HG03196 (cell line): ENCODE results near the gene PPP3CB.

Source experiments
- ATAC-seq: cut with Tn5 transposase; IDR thresholded peaks from one replicate; pipeline ENCODE4 v1.9.1; 2021; ENCODE audit not compliant: unreplicated experiment

PPP3CB gene

GRCh38 chr10:73495884-73496674, at the start of gene PPP3CB:
Gene PPP3CB (minus strand): TSS chr10:73496024. CDS start chr10:73495889, 135 bp downstream.
- peak; percentile 59 for ATAC-seq

GRCh38 chr10:73545357-73545756, 49.5 kb upstream of the PPP3CB start:
- no peak for ATAC-seq

- ATAC-seq = no peak
These were observed 41.9 kb upstream of the PPP3CB start for GRCh38 chr10:73537709-73538108.

GRCh38 chr10:73537288-73537687, 41.5 kb upstream of the PPP3CB start:
- no peak for ATAC-seq

- no peak for ATAC-seq
These were observed 39.0 kb upstream of the PPP3CB start for GRCh38 chr10:73534857-73535256.

GRCh38 chr10:73529089-73529832, 33.4 kb upstream of the PPP3CB start:
- ATAC-seq = peak; percentile 63

- no peak for ATAC-seq
These were observed 26.4 kb upstream of the PPP3CB start for GRCh38 chr10:73522263-73522662.

- ATAC-seq = no peak
These were observed 23.5 kb upstream of the PPP3CB start for GRCh38 chr10:73519336-73519735.

GRCh38 chr10:73517166-73517888, 21.5 kb upstream of the PPP3CB start:
- ATAC-seq = no peak

GRCh38 chr10:73512207-73512743, 16.5 kb upstream of the PPP3CB start:
- ATAC-seq = no peak

GRCh38 chr10:73509695-73510094, 13.9 kb upstream of the PPP3CB start:
- no peak for ATAC-seq

- ATAC-seq = no peak
These were observed 10.7 kb upstream of the PPP3CB start for GRCh38 chr10:73506491-73506890.

- no peak for ATAC-seq
These were observed 10.2 kb upstream of the PPP3CB start for GRCh38 chr10:73506074-73506473.

- ATAC-seq = no peak
These were observed 7.2 kb upstream of the PPP3CB start for GRCh38 chr10:73503037-73503436.

- ATAC-seq = no peak
These were observed 5.8 kb upstream of the PPP3CB start for GRCh38 chr10:73501651-73502050.

GRCh38 chr10:73497623-73498022, 1.8 kb upstream of the PPP3CB start:
- no peak for ATAC-seq

- peak; percentile 90 for ATAC-seq
These were observed 469 bp downstream of the PPP3CB start for GRCh38 chr10:73495226-73495883.

GRCh38 chr10:73494877-73495225, 973 bp downstream of the PPP3CB start:
- ATAC-seq = no peak

GRCh38 chr10:73494213-73494612, 1.6 kb downstream of the PPP3CB start:
- no peak for ATAC-seq

- ATAC-seq = no peak
These were observed 2.0 kb downstream of the PPP3CB start for GRCh38 chr10:73493781-73494180.

GRCh38 chr10:73486601-73487000, 9.2 kb downstream of the PPP3CB start:
- ATAC-seq = no peak
